Esophagus squamous epithelium (tissue), 5 donors: ENCODE measurements around the gene WNT7B. TPM values are rescaled to one million over a fixed set of nuclear protein-coding genes. Genes with fewer than 3 reads are reported as not detected.

Source experiments
- DNase-seq: peaks from one replicate; lab custom pipeline; 2025; lab: John Stamatoyannopoulos, UW
- H3K27ac ChIP-seq, 4 donors: fragments of 200-600 bp; sonication (generic); one replicate each; pipeline ENCODE4 v1.5.1; 2016 to 2019; ENCODE audit warnings: mild to moderate bottlenecking in 1 of 4
- H3K27me3 ChIP-seq, 4 donors: fragments of 200-600 bp; sonication (generic); 1 replicate in 3 of 4; 2 replicates in 1 of 4; pipeline versions ENCODE4 v1.5.1 to v1.6.0; 2017 to 2021; ENCODE audit warnings: antibody characterized with exemption in 1 of 4
- H3K36me3 ChIP-seq, 3 donors: fragments of 200-600 bp; sonication (generic); one replicate each; pipeline ENCODE4 v1.5.1; 2016 to 2019
- H3K4me1 ChIP-seq, 3 donors: fragments of 200-600 bp; sonication (generic); one replicate each; pipeline ENCODE4 v1.5.1; 2017 to 2019
- H3K4me3 ChIP-seq, 4 donors: fragments of 200-600 bp; sonication (generic); 1 replicate in 3 of 4; 2 replicates in 1 of 4; pipeline ENCODE4 v1.5.1; 2016 to 2019; ENCODE audit warnings: mild to moderate bottlenecking in 2 of 4, moderate library complexity in 1 of 4
- H3K9me3 ChIP-seq, 3 donors: fragments of 200-600 bp; sonication (generic); one replicate each; pipeline ENCODE4 v1.5.1; 2016 to 2019
- CTCF ChIP-seq, 6 experiments: fragments of 450-650 bp in 4 of 6; fragments of 200-600 bp in 2 of 6; sonication (generic) in 2 of 6; IDR thresholded peaks; one replicate each; pipeline ENCODE4 v1.5.1; 2016 to 2019; ENCODE audit warnings: antibody characterized with exemption in 6 of 6, mild to moderate bottlenecking in 4 of 6, moderate library complexity in 4 of 6
- POLR2A ChIP-seq, 4 donors: fragments of 450-650 bp; IDR thresholded peaks; one replicate each; pipeline ENCODE4 v1.6.1; 2017; ENCODE audit warnings: antibody characterized with exemption in 4 of 4, mild to moderate bottlenecking in 4 of 4, moderate library complexity in 3 of 4
- WGBS, 2 donors: methylation state at CpG; one replicate each; pipeline ENCODE4 v1.1.5; 2018; 5-methylcytosine and 5-hydroxymethylcytosine counted together
- intact Hi-C: fragments of 100-400 bp; cut with DNase I; formaldehyde crosslinking; loops from one replicate; pipeline ENCODE4 v1.15.0; 2022
- total RNA-seq, 4 donors: library from RNA; depleted of rRNA; stranded (reverse); fragments of >200 nt; gene quantifications; one replicate each; pipeline ENCODE4 v1.1.0, GENCODE V29; 2016
- donor health status: DM: yes; HTN: yes; CAD: no.

The WNT7B gene
- total RNA-seq, 4 donors from 2014 or later: 10.6 to 27.0 (median 16.1) TPM

DNA sequence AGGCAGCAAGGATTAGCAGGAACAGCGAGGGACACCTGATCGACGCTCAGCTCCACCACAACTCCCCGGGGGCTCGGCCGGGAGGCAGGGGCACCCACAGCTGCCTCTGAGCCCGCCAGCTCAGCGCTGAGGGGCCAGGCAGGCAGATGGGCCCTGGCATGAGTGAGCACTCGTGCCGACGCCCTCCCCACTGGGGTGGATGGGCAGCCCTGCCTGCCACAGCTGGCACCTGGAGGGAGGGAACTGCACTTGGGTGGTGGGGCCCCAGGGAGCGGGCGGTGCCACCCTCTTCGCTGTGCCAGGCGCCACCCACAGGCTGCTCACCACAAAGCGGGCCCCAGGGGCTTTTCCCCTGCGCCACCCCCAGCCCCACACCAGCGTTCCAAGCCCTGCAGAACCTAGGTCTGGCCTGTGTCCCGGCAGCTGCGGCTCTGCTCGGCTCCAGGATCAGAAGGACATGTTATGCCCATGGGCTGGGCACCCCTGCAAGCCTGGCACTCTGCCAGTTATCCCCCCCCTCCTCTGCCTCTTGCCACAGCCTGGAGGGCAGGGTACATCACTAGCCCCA lies 28.8 kb downstream of the WNT7B start:
- Histone ChIP-seq H3K27ac (no peak overlapping the region), H3K27me3 (peaks cover 0 to 23% (median 0%) of the 10 kb centered on the region in 4 donors), H3K4me3 (no peak overlapping the region), H3K9me3 (no peaks in the 10 kb centered on the region), H3K4me1 (peaks cover 8 to 33% (median 14%) of the 10 kb centered on the region in 3 donors), H3K36me3 (peaks cover 0 to 7% (median 0%) of the 10 kb centered on the region in 3 donors)
- DNase-seq: no peak
- WGBS, 2 donors: 38 to 60% methylated on average over 2 to 3 of the region's 21 CpGs
- intact Hi-C loops: no loop called here
- peak in 1 of 6 experiments; percentile 14 for TF ChIP-seq CTCF (IDR thresholded peaks at IDR 0.05)
- TF ChIP-seq POLR2A (IDR thresholded peaks at IDR 0.05): no peak

DNA sequence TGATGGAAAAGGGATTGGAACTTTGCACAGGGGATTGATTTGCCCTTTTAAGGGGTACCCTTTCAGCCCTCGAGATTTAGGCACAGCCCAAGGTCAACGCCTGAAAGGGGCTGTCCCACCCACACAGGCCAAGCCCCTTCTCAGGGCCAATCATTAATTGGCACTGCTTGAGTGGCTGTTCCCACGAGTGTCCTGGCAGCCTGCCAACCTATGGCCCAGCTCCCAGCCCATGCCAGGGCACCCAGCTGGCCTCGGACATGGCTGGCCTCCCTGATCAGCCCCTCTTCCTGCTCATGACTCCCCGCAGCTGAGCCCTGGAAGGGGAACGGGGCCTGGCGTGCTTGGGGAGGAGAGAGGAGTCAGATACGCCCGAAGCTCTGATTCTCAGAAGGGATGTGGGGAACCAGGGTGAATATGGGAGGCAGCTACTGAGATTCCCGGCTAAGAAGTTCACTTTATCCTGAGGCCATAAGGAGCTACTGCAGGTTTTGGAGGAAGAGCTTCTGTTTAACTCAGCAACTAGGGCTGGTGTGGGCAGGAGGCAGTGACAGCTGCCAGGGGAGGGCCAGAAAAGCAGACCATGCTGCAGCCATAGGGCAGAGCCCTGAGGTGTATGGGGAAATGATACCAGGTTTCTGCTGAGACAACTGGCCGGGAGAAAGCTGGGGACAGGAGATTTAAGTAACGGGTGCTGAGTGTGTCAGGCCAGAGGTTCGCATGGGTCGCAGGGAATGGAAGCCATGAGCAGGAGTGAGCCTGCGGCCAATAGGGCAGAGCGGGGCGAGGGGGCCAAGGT lies 30.0 kb downstream of the WNT7B start:
- peaks cover 0 to 7% (median 0%) of the 10 kb centered on the region in 3 donors for H3K36me3 ChIP-seq
- H3K27me3 ChIP-seq: peaks cover 0 to 12% (median 0%) of the 10 kb centered on the region in 4 donors
- no peak overlapping the region for H3K27ac ChIP-seq
- H3K4me1 ChIP-seq: peaks cover 14 to 45% (median 18%) of the 10 kb centered on the region in 3 donors
- intact Hi-C loops: no loop called here
- DNase-seq: no peak
- 68 to 82% methylated on average over 5 to 12 of the region's 17 CpGs for WGBS, 2 donors
- H3K9me3 ChIP-seq: no peaks in the 10 kb centered on the region
- TF ChIP-seq CTCF (IDR thresholded peaks at IDR 0.05) (no peak), POLR2A (IDR thresholded peaks at IDR 0.05) (no peak)
- no peak overlapping the region for H3K4me3 ChIP-seq

DNA sequence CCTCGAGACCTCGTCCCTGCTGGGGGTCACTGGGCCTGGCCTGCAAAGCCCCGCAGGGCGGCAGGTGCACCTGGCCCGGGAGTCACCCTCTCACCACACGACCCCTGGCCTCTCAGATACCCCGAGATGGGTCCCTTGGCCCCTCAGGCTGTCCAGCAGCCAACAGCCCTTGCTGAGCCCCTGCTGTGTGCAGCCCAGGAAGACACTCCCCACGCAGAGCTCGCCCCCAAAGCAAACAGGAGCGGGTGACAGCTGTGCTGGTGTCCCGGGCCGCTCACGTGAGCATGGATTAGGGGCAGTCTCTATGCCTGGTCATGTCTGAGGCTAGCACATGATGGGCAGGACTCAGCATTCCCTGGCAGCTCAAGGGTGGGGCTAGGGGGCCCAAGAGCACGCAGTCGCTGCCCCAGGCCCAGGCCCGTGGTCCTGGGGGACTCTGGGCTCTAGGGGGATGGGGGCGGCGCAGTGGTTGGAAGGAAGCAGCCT lies 31.3 kb downstream of the WNT7B start:
- no peak for DNase-seq
- Histone ChIP-seq H3K9me3 (no peaks in the 10 kb centered on the region), H3K4me1 (peaks cover 14 to 49% (median 18%) of the 10 kb centered on the region in 3 donors), H3K27ac (no peak overlapping the region), H3K4me3 (no peak overlapping the region), H3K36me3 (peaks cover 0 to 7% (median 0%) of the 10 kb centered on the region in 3 donors), H3K27me3 (peaks cover 0 to 9% (median 0%) of the 10 kb centered on the region in 4 donors)
- 77% methylated on average over 3 of the region's 18 CpGs; no CpG with 5 or more reads in 1 of the 2 donors for WGBS, 2 donors
- no peak for TF ChIP-seq CTCF (IDR thresholded peaks at IDR 0.05)
- TF ChIP-seq POLR2A (IDR thresholded peaks at IDR 0.05): no peak
- intact Hi-C loops: no loop called here

DNA sequence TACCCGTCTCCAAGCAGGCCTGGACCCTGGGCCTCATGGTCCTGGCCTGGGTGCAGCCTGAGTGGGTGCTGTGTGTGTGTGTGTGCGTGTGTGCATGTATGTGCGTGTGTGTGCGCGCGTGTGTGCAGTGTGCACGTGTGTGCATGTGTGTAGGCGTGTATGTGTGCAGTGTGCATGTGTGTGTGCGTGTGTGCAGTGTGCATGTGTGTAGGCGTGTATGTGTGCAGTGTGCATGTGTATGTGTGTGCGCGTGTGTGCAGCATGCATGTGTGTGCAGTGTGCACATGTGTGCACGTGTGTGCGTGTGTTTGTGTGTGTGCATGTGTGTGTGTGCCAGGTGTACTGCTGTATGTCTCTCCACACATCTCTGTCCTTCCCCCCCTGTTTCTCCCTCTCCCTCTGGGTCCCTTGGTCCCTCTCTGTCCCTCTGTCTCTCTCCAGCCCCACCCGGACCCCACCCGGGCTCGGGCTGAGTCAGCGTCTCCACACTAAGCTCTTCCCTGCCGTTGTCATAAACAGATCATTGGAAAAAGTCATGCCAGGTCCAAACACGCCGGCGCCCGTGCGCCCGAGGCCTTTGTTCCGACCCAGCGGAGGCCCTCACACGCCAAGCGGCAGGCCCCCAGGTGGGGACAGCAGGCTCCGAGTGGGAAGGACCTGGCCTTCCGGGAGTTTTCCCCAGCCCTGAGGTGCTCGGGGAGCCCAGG lies 34.0 kb downstream of the WNT7B start:
- TF ChIP-seq CTCF (IDR thresholded peaks at IDR 0.05) (no peak), POLR2A (IDR thresholded peaks at IDR 0.05) (no peak)
- WGBS, 2 donors: 59 to 65% methylated on average over 14 to 17 of the region's 32 CpGs
- H3K27ac ChIP-seq: peak overlapping the region in 3 of 4 donors; percentile 71 to 78 (median 78)
- peaks cover 8 to 37% (median 18%) of the 10 kb centered on the region in 3 donors for H3K4me1 ChIP-seq
- H3K27me3 ChIP-seq: no peaks in the 10 kb centered on the region
- no peak for DNase-seq
- no peaks in the 10 kb centered on the region for H3K9me3 ChIP-seq
- no peak overlapping the region for H3K4me3 ChIP-seq
- intact Hi-C loops: no loop called here
- H3K36me3 ChIP-seq: no peaks in the 10 kb centered on the region
